K562 (cell line): ENCODE results near the gene DCXR. TPM values are rescaled to one million over a fixed set of nuclear protein-coding genes. Genes with fewer than 3 reads are reported as not detected.

Experiments used
- AFF4 ChIP-seq: sonication (generic); formaldehyde crosslinking; IDR thresholded peaks from 2 replicates; pipeline ENCODE4 v1.8.0; 2023; ENCODE audit warnings: mild to moderate bottlenecking, missing genetic modification reagents
- BMI1 ChIP-seq: fragments of 150-350 bp; IDR thresholded peaks from 2 replicates; pipeline ENCODE4 v1.6.1; 2014; ENCODE audit warnings: low read length
- DMBX1 ChIP-seq: fragments of 250-450 bp; sonication (Bioruptor Pico); IDR thresholded peaks from 2 replicates; pipeline ENCODE4 v1.8.0; 2022; ENCODE audit warnings: inconsistent platforms, mild to moderate bottlenecking, moderate library complexity, borderline replicate concordance
- E2F8 ChIP-seq: fragments of 450-650 bp; IDR thresholded peaks from 2 replicates; pipeline ENCODE4 v1.7.1; 2018; ENCODE audit warnings: mild to moderate bottlenecking, low read depth; ENCODE audit not compliant: partially characterized antibody
- EP400 ChIP-seq: fragments of 450-650 bp; IDR thresholded peaks from 2 replicates; pipeline ENCODE4 v1.6.1; 2017; ENCODE audit warnings: antibody characterized with exemption, mild to moderate bottlenecking, moderate library complexity
- KLF1 ChIP-seq: fragments of 450-650 bp; IDR thresholded peaks from 2 replicates; pipeline ENCODE4 v1.6.1; 2016; ENCODE audit warnings: missing genetic modification characterization, missing compliant biosample characterization
- MBD2 ChIP-seq: sonication (generic); IDR thresholded peaks from 2 replicates; pipeline ENCODE4 v1.6.1; 2016; ENCODE audit warnings: low read depth, borderline replicate concordance
- NFRKB ChIP-seq: fragments of 450-650 bp; IDR thresholded peaks from 2 replicates; pipeline ENCODE4 v1.6.1; 2016; ENCODE audit warnings: low read depth
- POLR2B ChIP-seq: fragments of 450-650 bp; IDR thresholded peaks from 2 replicates; pipeline ENCODE4 v1.6.1; 2018; ENCODE audit warnings: low read depth; ENCODE audit not compliant: partially characterized antibody
- RCOR1 ChIP-seq, 2 experiments: IDR thresholded peaks; 2 replicates each; pipeline ENCODE4 v1.6.1; 2012; ENCODE audit warnings: low read depth in 2 of 2, low read length in 2 of 2, borderline replicate concordance in 1 of 2, improper control_type of control experiment in 1 of 2
- TCFL5 ChIP-seq: fragments of 250-450 bp; sonication (Bioruptor Pico); conservative IDR thresholded peaks from 2 replicates; pipeline ENCODE4 v1.6.1; 2021; ENCODE audit warnings: mild to moderate bottlenecking, moderate library complexity, matching md5 sums
- UBTF ChIP-seq, 2 experiments: IDR thresholded peaks; 2 replicates each; pipeline ENCODE4 v1.6.1; 2012; ENCODE audit warnings: improper control_type of control experiment in 2 of 2, low read depth in 2 of 2, low read length in 2 of 2, borderline replicate concordance in 1 of 2
- USF2 ChIP-seq: sonication (generic); formaldehyde crosslinking; IDR thresholded peaks from 2 replicates; pipeline ENCODE4 v1.5.0; 2020; ENCODE audit warnings: missing genetic modification reagents
- ZNF311 ChIP-seq: fragments of 250-450 bp; sonication (Bioruptor Pico); IDR thresholded peaks from 2 replicates; pipeline ENCODE4 v1.4.0; 2020; ENCODE audit warnings: mild to moderate bottlenecking, moderate library complexity
- ZNF512 ChIP-seq: IDR thresholded peaks from 2 replicates; pipeline ENCODE4 v1.6.1; 2016; ENCODE audit warnings: missing genetic modification characterization, missing compliant biosample characterization
- polyA plus RNA-seq, 8 experiments: library from polyadenylated mRNA; depleted of rRNA in 4 of 8; stranded (reverse) in 5 of 8; unstranded in 3 of 8; fragments of >200 nt; fragmentation: Nextera tagmentation in 2 of 8; fragmentation: Illumina TruSeq in 1 of 8; extraction: Ambion mirVana in 2 of 8; extraction: Trizol in 1 of 8; gene quantifications; 2 replicates each; pipeline versions ENCODE4 v1.2.1 to v1.2.3, GENCODE V29; 2011 to 2014; ENCODE audit warnings: inconsistent platforms in 1 of 8, missing spikeins in 1 of 8
- total RNA-seq, 7 experiments: library from RNA; depleted of rRNA in 6 of 7; stranded (reverse); fragments of >200 nt in 6 of 7; fragmentation: Illumina TruSeq in 2 of 7; extraction: Trizol in 2 of 7; gene quantifications; 2 replicates each; pipeline versions ENCODE4 v1.2.1 to v1.2.3, GENCODE V29; 2011 to 2021; ENCODE audit warnings: low replicate concordance in 1 of 7

The DCXR gene
- total and polyA plus RNA-seq, 9 of the 15 experiments (the other 6 are each of a cell fraction or from before 2014, with no cell fraction given) = 21.3 to 274 (median 156) TPM

GRCh38 chr17:82037092-82037888, at the start of gene DCXR (continued):
- TF ChIP-seq UBTF (IDR thresholded peaks at IDR 0.05; ENCODE audit: borderline replicate concordance in 1 of 2, low read depth in 2 of 2, low read length in 2 of 2) (peak; percentile 32 to 39; a peak in 1 of 4 replicates), EP400 (peak; percentile 98), MBD2 (peak; percentile 70; the same call in 1 of the 2 replicates), NFRKB (no peak), BMI1 (no peak), RCOR1 (IDR thresholded peaks at IDR 0.05; ENCODE audit: borderline replicate concordance in 1 of 2, low read depth in 2 of 2, low read length in 2 of 2) (peak in 1 of 2 experiments; percentile 36; a peak in 1 of 4 replicates), DMBX1 (CRISPR knock-in tag) (no peak), TCFL5 (CRISPR knock-in tag) (no peak), USF2 (CRISPR knock-in tag) (no peak), ZNF512 (tag) (no peak), KLF1 (tag) (peak; percentile 57; the same call in 1 of the 2 replicates), AFF4 (CRISPR knock-in tag) (peak; percentile 94), ZNF311 (CRISPR knock-in tag) (no peak), E2F8 (peak; percentile 67), POLR2B (peak; percentile 97)
